Panc1 (cell line): ENCODE measurements around the gene SH3GLB2. TPM values are rescaled to one million over a fixed set of nuclear protein-coding genes. Genes with fewer than 3 reads are reported as not detected.
A peak's percentile ranks its signal among the peaks of the same experiment; 100 is the strongest.

ENCODE experiments used
- ATAC-seq: fragments of 200-7000 bp; cut with Tn5 transposase; 2 replicates; pipeline ENCODE4 v1.9.1; 2020; ENCODE audit warnings: mild to moderate bottlenecking, moderate library complexity
- BruUV-seq: library from RNA; stranded (reverse); fragments of 400-500 nt; replicated peaks from 2 replicates; lab custom pipeline; 2021; lab: Mats Ljungman, UMichigan
- CTCF ChIA-PET: fragments of 300-600 bp; sonication (Branson Sonifier 250); formaldehyde crosslinking; loops from one replicate; lab custom pipeline; 2022; ENCODE audit warnings: antibody characterized with exemption; lab: Charles Lee
- POLR2A ChIA-PET: fragments of 300-600 bp; sonication (Branson Sonifier 250); formaldehyde crosslinking; loops from one replicate; lab custom pipeline; 2022; ENCODE audit warnings: antibody characterized with exemption; lab: Charles Lee
- DNase-seq: peaks from one replicate; pipeline ENCODE4 v3.0.0-alpha.2; 2010; ENCODE audit warnings: low read depth, low spot score
- H3K27ac ChIP-seq: 2 replicates; pipeline ENCODE4 v1.5.1; 2011; ENCODE audit warnings: mild to moderate bottlenecking, low read length, inconsistent platforms
- H3K27me3 ChIP-seq: fragments of 200-500 bp; sonication (Bioruptor generic); 2 replicates; pipeline ENCODE4 v1.6.0; 2014; ENCODE audit warnings: low read length, inconsistent platforms; ENCODE audit not compliant: control insufficient read depth, insufficient read depth
- H3K36me3 ChIP-seq: fragments of 200-500 bp; sonication (Bioruptor generic); 2 replicates; pipeline ENCODE4 v1.5.1; 2014; ENCODE audit warnings: inconsistent platforms, mild to moderate bottlenecking, low read length, moderate library complexity; ENCODE audit not compliant: control insufficient read depth, insufficient read depth
- H3K4me1 ChIP-seq: 2 replicates; pipeline ENCODE4 v1.5.1; 2011; ENCODE audit warnings: inconsistent platforms, mild to moderate bottlenecking, low read length, moderate library complexity; ENCODE audit not compliant: control insufficient read depth, insufficient read depth
- H3K4me3 ChIP-seq, 2 experiments: 2 replicates each; pipeline ENCODE4 v1.5.1; 2011 to 2012; ENCODE audit warnings: low read depth in 2 of 2, low read length in 2 of 2, mild to moderate bottlenecking in 2 of 2, inconsistent platforms in 1 of 2, moderate library complexity in 1 of 2
- H3K9me3 ChIP-seq: fragments of 200-500 bp; sonication (Bioruptor generic); 2 replicates; pipeline ENCODE4 v1.5.1; 2014; ENCODE audit warnings: low read depth, mild to moderate bottlenecking, inconsistent platforms, low read length, moderate library complexity; ENCODE audit not compliant: control insufficient read depth, insufficient read depth
- POLR2AphosphoS5 ChIP-seq: IDR thresholded peaks from 2 replicates; pipeline ENCODE4 v1.6.1; 2012; ENCODE audit warnings: mild to moderate bottlenecking, low read depth, low read length, moderate library complexity
- REST ChIP-seq, 2 experiments: IDR thresholded peaks; 2 replicates each; pipeline ENCODE4 v1.6.1; 2011 to 2012; ENCODE audit warnings: low read depth in 2 of 2, control low read depth in 1 of 2, low read length in 1 of 2, mild to moderate bottlenecking in 1 of 2, moderate library complexity in 1 of 2; ENCODE audit not compliant: insufficient read depth in 1 of 2
- SIN3A ChIP-seq: IDR thresholded peaks from 2 replicates; pipeline ENCODE4 v1.6.1; 2012; ENCODE audit warnings: low read depth, mild to moderate bottlenecking, low read length, moderate library complexity, borderline replicate concordance; ENCODE audit not compliant: insufficient read depth
- TCF7L2 ChIP-seq: IDR thresholded peaks from 2 replicates; pipeline ENCODE4 v1.6.1; 2011; ENCODE audit warnings: mild to moderate bottlenecking, low read depth, low read length, inconsistent platforms
- in situ Hi-C: cut with HindIII; loops from 2 replicates; pipeline ENCODE4 v1.10.0; 2016; ENCODE audit warnings: low sequenced_read_pairs, low pct_unique_long_range_greater_than_20kb
- intact Hi-C: fragments of 100-400 bp; cut with micrococcal nuclease; formaldehyde crosslinking; loops from one replicate; pipeline ENCODE4 v1.10.0; 2022; ENCODE audit not compliant: unreplicated experiment
- total RNA-seq: library from RNA; stranded (reverse); gene quantifications from one replicate; pipeline ENCODE4 v1.2.1, GENCODE V29; 2021; ENCODE audit not compliant: unreplicated experiment
- TF ChIP-seq, protein P1 (sequence below): fragments of 450-650 bp; IDR thresholded peaks from 2 replicates; pipeline ENCODE4 v1.5.1; 2017; ENCODE audit warnings: mild to moderate bottlenecking

The SH3GLB2 gene
- total RNA-seq, 1 experiment from 2014 or later = 68.3 TPM

GRCh38 chr9:129026442-129027223 is 1.5 kb downstream of the SH3GLB2 start:
- Histone ChIP-seq H3K27me3 (no peaks in the 10 kb centered on the region), H3K9me3 (no peaks in the 10 kb centered on the region), H3K36me3 (no peaks in the 10 kb centered on the region), H3K4me1 (peaks cover 16% of the 10 kb centered on the region), H3K4me3 (peak overlapping the region; percentile 68 to 72), H3K27ac (0 out of 2 replicates have a peak overlapping the region, but pooled peaks have one; percentile 66)
- no peak for TF ChIP-seq POLR2AphosphoS5
- TF ChIP-seq SIN3A = no peak
- TF ChIP-seq TCF7L2 = no peak
- TF ChIP-seq REST (IDR thresholded peaks at IDR 0.05; ENCODE audit: insufficient read depth in 1 of 2, low read depth in 2 of 2, low read length in 1 of 2) = no peak
- TF ChIP-seq, protein P1, sequence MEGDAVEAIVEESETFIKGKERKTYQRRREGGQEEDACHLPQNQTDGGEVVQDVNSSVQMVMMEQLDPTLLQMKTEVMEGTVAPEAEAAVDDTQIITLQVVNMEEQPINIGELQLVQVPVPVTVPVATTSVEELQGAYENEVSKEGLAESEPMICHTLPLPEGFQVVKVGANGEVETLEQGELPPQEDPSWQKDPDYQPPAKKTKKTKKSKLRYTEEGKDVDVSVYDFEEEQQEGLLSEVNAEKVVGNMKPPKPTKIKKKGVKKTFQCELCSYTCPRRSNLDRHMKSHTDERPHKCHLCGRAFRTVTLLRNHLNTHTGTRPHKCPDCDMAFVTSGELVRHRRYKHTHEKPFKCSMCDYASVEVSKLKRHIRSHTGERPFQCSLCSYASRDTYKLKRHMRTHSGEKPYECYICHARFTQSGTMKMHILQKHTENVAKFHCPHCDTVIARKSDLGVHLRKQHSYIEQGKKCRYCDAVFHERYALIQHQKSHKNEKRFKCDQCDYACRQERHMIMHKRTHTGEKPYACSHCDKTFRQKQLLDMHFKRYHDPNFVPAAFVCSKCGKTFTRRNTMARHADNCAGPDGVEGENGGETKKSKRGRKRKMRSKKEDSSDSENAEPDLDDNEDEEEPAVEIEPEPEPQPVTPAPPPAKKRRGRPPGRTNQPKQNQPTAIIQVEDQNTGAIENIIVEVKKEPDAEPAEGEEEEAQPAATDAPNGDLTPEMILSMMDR = no peak
- BruUV-seq = TSS peak; percentile 64
- CTCF ChIA-PET = no interaction called here
- intact Hi-C loops (no loop called here), in situ Hi-C loops (no loop called here)
- DNase-seq = no peak
- ATAC-seq = no peak
- POLR2A ChIA-PET = no interaction called here

- in situ Hi-C loops = no loop called here
- Histone ChIP-seq H3K9me3 (no peaks in the 10 kb centered on the region), H3K27ac (no peak overlapping the region), H3K4me1 (peaks cover 16% of the 10 kb centered on the region), H3K36me3 (no peaks in the 10 kb centered on the region), H3K27me3 (no peaks in the 10 kb centered on the region), H3K4me3 (no peak overlapping the region)
- no peak for ATAC-seq
- intact Hi-C loops = no loop called here
- DNase-seq = no peak
- TF ChIP-seq REST (IDR thresholded peaks at IDR 0.05; ENCODE audit: insufficient read depth in 1 of 2, low read depth in 2 of 2, low read length in 1 of 2) = no peak
- TF ChIP-seq, protein P1 = no peak
- no peak for TF ChIP-seq SIN3A
- TF ChIP-seq TCF7L2 = no peak
- no peak for TF ChIP-seq POLR2AphosphoS5
- ChIA-PET POLR2A (interaction anchor here (0.6 kb wide), 1 partner anchor 12 kb away, joined by 3 read pairs; no protein-coding TSS in a partner anchor), CTCF (no interaction called here)
- BruUV-seq = no TSS peak
These were observed 4.3 kb downstream of the SH3GLB2 start for GRCh38 chr9:129023908-129024233.
